Loucy (cell line): ENCODE measurements around the gene SUN1.

ENCODE experiments used
- H2AFZ ChIP-seq: fragments of 200-600 bp; sonication (generic); 2 replicates; pipeline ENCODE4 v1.6.0; 2016; ENCODE audit warnings: antibody characterized with exemption, mild to moderate bottlenecking, low read length, moderate library complexity
- H3F3A ChIP-seq: fragments of 200-600 bp; 2 replicates; pipeline ENCODE4 v1.6.0; 2016; ENCODE audit warnings: antibody characterized with exemption, low read depth, mild to moderate bottlenecking
- H3K27me3 ChIP-seq: fragments of 200-600 bp; sonication (generic); 2 replicates; pipeline ENCODE4 v1.6.1; 2014; ENCODE audit warnings: low read length, mild to moderate bottlenecking; ENCODE audit not compliant: insufficient read depth, poor library complexity, severe bottlenecking
- H3K36me3 ChIP-seq: fragments of 200-600 bp; sonication (generic); 2 replicates; pipeline ENCODE4 v1.6.1; 2016; ENCODE audit warnings: low read length; ENCODE audit not compliant: insufficient read depth
- H3K4me1 ChIP-seq: fragments of 200-600 bp; sonication (generic); 2 replicates; pipeline ENCODE4 v1.5.1; 2014; ENCODE audit warnings: low read length, mild to moderate bottlenecking; ENCODE audit not compliant: insufficient read depth, poor library complexity, severe bottlenecking
- H3K4me2 ChIP-seq: fragments of 200-600 bp; sonication (generic); 2 replicates; pipeline ENCODE4 v1.6.0; 2014; ENCODE audit warnings: antibody characterized with exemption, low read length, low read depth, mild to moderate bottlenecking; ENCODE audit not compliant: poor library complexity, severe bottlenecking
- H3K4me3 ChIP-seq: fragments of 200-600 bp; sonication (generic); 2 replicates; pipeline ENCODE4 v1.5.1; 2014; ENCODE audit warnings: low read length, mild to moderate bottlenecking, mixed read lengths; ENCODE audit not compliant: poor library complexity, severe bottlenecking
- H3K79me2 ChIP-seq: fragments of 200-600 bp; sonication (generic); 2 replicates; pipeline ENCODE4 v1.6.1; 2014; ENCODE audit warnings: low read length; ENCODE audit not compliant: insufficient read depth
- H3K9ac ChIP-seq: fragments of 200-600 bp; sonication (generic); 2 replicates; pipeline ENCODE4 v1.6.0; 2014; ENCODE audit warnings: mild to moderate bottlenecking, low read depth, low read length, moderate library complexity; ENCODE audit not compliant: poor library complexity, severe bottlenecking
- H3K9me2 ChIP-seq: fragments of 200-600 bp; sonication (generic); replicated peaks from 2 replicates; pipeline ENCODE4 v1.6.1; 2016; ENCODE audit warnings: low read depth, low read length, mixed read lengths
- H3K9me3 ChIP-seq: fragments of 200-600 bp; sonication (generic); 2 replicates; pipeline ENCODE4 v1.6.1; 2014; ENCODE audit warnings: mild to moderate bottlenecking, antibody characterized with exemption, low read length, low read depth; ENCODE audit not compliant: insufficient read depth
- H4K20me1 ChIP-seq: fragments of 200-600 bp; sonication (generic); 2 replicates; pipeline ENCODE4 v1.6.0; 2014; ENCODE audit warnings: antibody characterized with exemption, low read length, mild to moderate bottlenecking; ENCODE audit not compliant: insufficient read depth, poor library complexity, severe bottlenecking
- EZH2phosphoT487 ChIP-seq: fragments of 200-600 bp; IDR thresholded peaks from 2 replicates; pipeline ENCODE4 v1.6.1; 2018; ENCODE audit warnings: antibody characterized with exemption, mild to moderate bottlenecking, moderate library complexity, borderline replicate concordance
- TF ChIP-seq, protein P1 (sequence below): fragments of 200-600 bp; sonication (generic); conservative IDR thresholded peaks from 2 replicates; pipeline ENCODE4 v1.5.1; 2014; ENCODE audit warnings: mild to moderate bottlenecking, antibody characterized with exemption, low read length

Gene SUN1

DNA sequence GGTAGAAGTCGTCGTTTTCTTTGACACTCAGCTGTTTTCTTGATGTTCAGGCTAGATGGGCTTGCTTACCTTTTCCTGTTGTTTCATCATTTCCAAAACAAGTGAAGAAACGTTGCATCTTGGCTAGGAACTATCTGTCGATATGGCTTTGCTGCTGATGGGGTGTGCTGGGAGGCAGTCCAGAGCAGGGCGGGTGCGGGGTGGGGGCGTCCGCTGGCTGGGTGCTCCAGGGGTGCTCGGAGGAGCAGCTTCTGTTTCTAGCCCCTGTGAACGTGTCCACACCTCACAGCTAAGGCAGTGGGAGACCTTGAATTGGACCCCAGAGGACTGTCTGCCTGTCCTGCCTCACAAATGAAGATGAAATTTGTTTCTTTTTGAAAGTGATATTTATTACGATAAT lies 7.6 kb upstream of the SUN1 start:
- H3K36me3 ChIP-seq = peaks cover 6% of the 10 kb centered on the region; the same call in 1 of the 2 replicates

DNA sequence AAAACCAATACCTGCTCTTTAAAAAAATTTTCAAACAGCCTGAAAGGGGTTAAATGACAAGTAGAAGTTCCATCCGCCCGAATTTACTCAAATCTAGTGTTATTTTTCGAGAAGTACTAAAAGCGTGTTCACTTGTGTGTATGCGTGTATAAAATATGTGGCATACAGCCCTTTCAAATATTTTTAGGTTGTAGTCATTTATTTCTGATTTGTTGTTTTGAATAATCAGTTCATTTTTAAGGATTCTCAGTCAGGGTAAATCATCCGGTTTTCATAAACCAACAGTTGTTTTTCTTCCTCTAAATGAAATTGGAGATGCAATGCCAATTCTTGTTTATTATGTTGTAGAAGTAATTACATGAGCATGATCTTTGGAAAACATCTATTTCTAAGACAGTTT lies 6.9 kb upstream of the SUN1 start:
- Histone ChIP-seq H3K9me3 (no peaks in the 10 kb centered on the region), H3K27me3 (no peaks in the 10 kb centered on the region), H3K4me3 (no peak overlapping the region), H3K36me3 (peaks cover 6% of the 10 kb centered on the region; the same call in 1 of the 2 replicates), H3F3A (no peaks in the 10 kb centered on the region), H3K79me2 (peaks cover 83% of the 10 kb centered on the region), H3K4me1 (peaks cover 30% of the 10 kb centered on the region), H3K9me2 (no peaks in the 10 kb centered on the region), H4K20me1 (peaks cover 24% of the 10 kb centered on the region), H2AFZ (no peak overlapping the region), H3K9ac (no peak overlapping the region), H3K4me2 (no peak overlapping the region)
- TF ChIP-seq EZH2phosphoT487 = no peak
- TF ChIP-seq, protein P1, sequence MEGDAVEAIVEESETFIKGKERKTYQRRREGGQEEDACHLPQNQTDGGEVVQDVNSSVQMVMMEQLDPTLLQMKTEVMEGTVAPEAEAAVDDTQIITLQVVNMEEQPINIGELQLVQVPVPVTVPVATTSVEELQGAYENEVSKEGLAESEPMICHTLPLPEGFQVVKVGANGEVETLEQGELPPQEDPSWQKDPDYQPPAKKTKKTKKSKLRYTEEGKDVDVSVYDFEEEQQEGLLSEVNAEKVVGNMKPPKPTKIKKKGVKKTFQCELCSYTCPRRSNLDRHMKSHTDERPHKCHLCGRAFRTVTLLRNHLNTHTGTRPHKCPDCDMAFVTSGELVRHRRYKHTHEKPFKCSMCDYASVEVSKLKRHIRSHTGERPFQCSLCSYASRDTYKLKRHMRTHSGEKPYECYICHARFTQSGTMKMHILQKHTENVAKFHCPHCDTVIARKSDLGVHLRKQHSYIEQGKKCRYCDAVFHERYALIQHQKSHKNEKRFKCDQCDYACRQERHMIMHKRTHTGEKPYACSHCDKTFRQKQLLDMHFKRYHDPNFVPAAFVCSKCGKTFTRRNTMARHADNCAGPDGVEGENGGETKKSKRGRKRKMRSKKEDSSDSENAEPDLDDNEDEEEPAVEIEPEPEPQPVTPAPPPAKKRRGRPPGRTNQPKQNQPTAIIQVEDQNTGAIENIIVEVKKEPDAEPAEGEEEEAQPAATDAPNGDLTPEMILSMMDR = no peak

More for the DNA sequence above, 7.6 kb upstream of the SUN1 start:
- no peak overlapping the region for H3K4me2 ChIP-seq
- peaks cover 37% of the 10 kb centered on the region for H3K4me1 ChIP-seq
- H3K27me3 ChIP-seq = no peaks in the 10 kb centered on the region
- H3K79me2 ChIP-seq = peaks cover 83% of the 10 kb centered on the region
- no peaks in the 10 kb centered on the region for H3K9me3 ChIP-seq
- no peaks in the 10 kb centered on the region for H3K9me2 ChIP-seq
- no peak overlapping the region for H3K9ac ChIP-seq
- peaks cover 25% of the 10 kb centered on the region for H4K20me1 ChIP-seq
- H3K4me3 ChIP-seq = no peak overlapping the region
- TF ChIP-seq, protein P1 = no peak
- TF ChIP-seq EZH2phosphoT487 = no peak
- no peak overlapping the region for H2AFZ ChIP-seq
- H3F3A ChIP-seq = no peaks in the 10 kb centered on the region

DNA sequence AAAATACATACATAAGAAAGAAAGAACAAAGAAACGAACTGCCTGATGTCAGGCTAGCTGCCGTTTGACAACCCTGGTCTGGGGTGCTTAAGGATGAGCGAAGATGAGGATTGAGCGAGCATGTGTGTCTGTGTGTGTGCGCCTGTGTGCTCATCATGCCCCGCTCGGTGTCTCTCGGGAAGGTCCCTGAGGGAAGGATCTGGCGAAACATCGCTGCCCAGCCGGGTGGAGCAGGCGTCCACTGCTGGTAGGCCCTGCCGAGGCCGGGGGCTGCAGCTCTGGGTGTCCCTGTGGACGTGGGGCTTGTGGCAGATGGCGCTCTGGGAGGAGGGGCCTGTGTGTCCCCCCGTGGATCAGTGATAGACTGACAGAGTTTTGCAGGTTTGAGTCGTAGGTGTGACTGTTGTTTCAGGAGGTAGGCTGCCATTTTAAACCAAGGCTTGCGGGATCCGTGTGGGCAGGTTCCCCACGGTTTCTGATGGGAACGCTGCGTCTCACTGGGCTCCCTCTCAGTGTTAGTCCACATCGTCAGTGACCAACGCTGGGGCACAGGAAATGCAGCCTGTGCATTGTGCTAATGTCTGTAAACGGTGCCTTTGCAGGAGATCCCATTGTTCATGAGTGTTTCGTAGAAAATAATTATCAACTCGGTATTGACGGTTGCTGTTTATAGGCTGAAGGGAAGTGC lies 5.9 kb upstream of the SUN1 start:
- Histone ChIP-seq H3K36me3 (peaks cover 6% of the 10 kb centered on the region; the same call in 1 of the 2 replicates), H3K9ac (no peak overlapping the region), H3K79me2 (peaks cover 83% of the 10 kb centered on the region), H3K4me3 (no peak overlapping the region), H3F3A (no peaks in the 10 kb centered on the region), H4K20me1 (peaks cover 25% of the 10 kb centered on the region), H3K27me3 (no peaks in the 10 kb centered on the region), H3K4me1 (peaks cover 25% of the 10 kb centered on the region), H3K9me2 (no peaks in the 10 kb centered on the region), H3K9me3 (no peaks in the 10 kb centered on the region), H2AFZ (no peak overlapping the region), H3K4me2 (no peak overlapping the region)
- TF ChIP-seq, protein P1 = no peak
- no peak for TF ChIP-seq EZH2phosphoT487
